ENCODE data around the gene MEI1.

GRCh38 chr22:41820447-41820846 lies 121.1 kb downstream of the MEI1 start:
- TF ChIP-seq CTCF (IDR thresholded peaks at IDR 0.05) (no peak), POLR2A (IDR thresholded peaks at IDR 0.05) (no peak)

Measured in prostate gland (tissue), 2 donors.